ENCODE data around the gene ETFBKMT. TPM values are rescaled to one million over a fixed set of nuclear protein-coding genes. Genes with fewer than 3 reads are reported as not detected.

Gene ETFBKMT
- total RNA-seq, 1 donor from 2014 or later: 2.2 TPM

GRCh38 chr12:31662176-31662849 lies 2.8 kb downstream of the ETFBKMT start:
- no peaks in the 10 kb centered on the region for H3K4me1 Mint-ChIP-seq (ENCODE audit: low read depth, unreplicated experiment)

GRCh38 chr12:31663576-31663975 lies 4.1 kb downstream of the ETFBKMT start:
- DNase-seq (ENCODE audit: low read depth): no peak
- Mint-ChIP-seq H3K27ac (ENCODE audit: unreplicated experiment) (no peak overlapping the region), H3K27me3 (ENCODE audit: low read depth, unreplicated experiment) (no peaks in the 10 kb centered on the region), H3K36me3 (ENCODE audit: low read depth, unreplicated experiment) (peaks cover 4% of the 10 kb centered on the region), H3K4me3 (ENCODE audit: unreplicated experiment) (no peak overlapping the region), H3K9me3 (ENCODE audit: unreplicated experiment) (peaks cover 3% of the 10 kb centered on the region), H3K4me1 (ENCODE audit: low read depth, unreplicated experiment) (peaks cover 6% of the 10 kb centered on the region)
- Histone ChIP-seq H3K79me2 (ENCODE audit: insufficient read depth, low read length) (no peaks in the 10 kb centered on the region), H3K27ac (ENCODE audit: low read depth, low read length) (no peak overlapping the region), H3K9me3 (ENCODE audit: insufficient read depth, low read depth, low read length) (peaks cover under 1% of the 10 kb centered on the region), H3K36me3 (ENCODE audit: insufficient read depth, low read length) (no peaks in the 10 kb centered on the region), H3K4me1 (ENCODE audit: insufficient read depth, low read length) (peaks cover 2% of the 10 kb centered on the region), H4K20me1 (ENCODE audit: insufficient read depth, low read length) (no peaks in the 10 kb centered on the region), H2AFZ (ENCODE audit: low read depth, low read length) (no peak overlapping the region), H3K4me3 (ENCODE audit: insufficient read depth, low read depth, low read length) (no peak overlapping the region), H3K9ac (ENCODE audit: low read length) (no peak overlapping the region), H3K4me2 (ENCODE audit: low read length) (no peak overlapping the region), H3K27me3 (ENCODE audit: insufficient read depth, low read length) (no peaks in the 10 kb centered on the region)
- no peak for FAIRE-seq
- TF ChIP-seq EZH2 (IDR thresholded peaks at IDR 0.05; ENCODE audit: insufficient read depth, low read length): no peak
- TF ChIP-seq CTCF (IDR thresholded peaks at IDR 0.05; ENCODE audit: insufficient read depth, low read depth, low read length): no peak

More at GRCh38 chr12:31662176-31662849, 2.8 kb downstream of the ETFBKMT start:
- FAIRE-seq (no peak), DNase-seq (ENCODE audit: low read depth) (no peak)
- H3K4me1 ChIP-seq (ENCODE audit: insufficient read depth, low read length): peaks cover 4% of the 10 kb centered on the region
- no peaks in the 10 kb centered on the region for H3K9me3 ChIP-seq (ENCODE audit: insufficient read depth, low read depth, low read length)
- Mint-ChIP-seq H3K36me3 (ENCODE audit: low read depth, unreplicated experiment) (peaks cover 4% of the 10 kb centered on the region), H3K27ac (ENCODE audit: unreplicated experiment) (no peak overlapping the region), H3K27me3 (ENCODE audit: low read depth, unreplicated experiment) (no peaks in the 10 kb centered on the region), H3K9me3 (ENCODE audit: unreplicated experiment) (no peaks in the 10 kb centered on the region), H3K4me3 (ENCODE audit: unreplicated experiment) (no peak overlapping the region)
- TF ChIP-seq EZH2 (IDR thresholded peaks at IDR 0.05; ENCODE audit: insufficient read depth, low read length): no peak
- no peak for TF ChIP-seq CTCF (IDR thresholded peaks at IDR 0.05; ENCODE audit: insufficient read depth, low read depth, low read length)
- H2AFZ ChIP-seq (ENCODE audit: low read depth, low read length): no peak overlapping the region
- H3K36me3 ChIP-seq (ENCODE audit: insufficient read depth, low read length): no peaks in the 10 kb centered on the region
- no peaks in the 10 kb centered on the region for H3K79me2 ChIP-seq (ENCODE audit: insufficient read depth, low read length)
- no peak overlapping the region for H3K27ac ChIP-seq (ENCODE audit: low read depth, low read length)
- H4K20me1 ChIP-seq (ENCODE audit: insufficient read depth, low read length): no peaks in the 10 kb centered on the region
- H3K9ac ChIP-seq (ENCODE audit: low read length): no peak overlapping the region
- H3K27me3 ChIP-seq (ENCODE audit: insufficient read depth, low read length): no peaks in the 10 kb centered on the region
- H3K4me3 ChIP-seq (ENCODE audit: insufficient read depth, low read depth, low read length): no peak overlapping the region
- H3K4me2 ChIP-seq (ENCODE audit: low read length): no peak overlapping the region

- H3K4me3 Mint-ChIP-seq (ENCODE audit: unreplicated experiment): no peak overlapping the region
These were observed 4.5 kb downstream of the ETFBKMT start for GRCh38 chr12:31664038-31664437.

More at GRCh38 chr12:31664038-31664437, 4.5 kb downstream of the ETFBKMT start:
- Histone ChIP-seq H3K79me2 (ENCODE audit: insufficient read depth, low read length) (no peaks in the 10 kb centered on the region), H2AFZ (ENCODE audit: low read depth, low read length) (no peak overlapping the region), H4K20me1 (ENCODE audit: insufficient read depth, low read length) (no peaks in the 10 kb centered on the region), H3K4me1 (ENCODE audit: insufficient read depth, low read length) (no peaks in the 10 kb centered on the region), H3K27me3 (ENCODE audit: insufficient read depth, low read length) (no peaks in the 10 kb centered on the region), H3K4me3 (ENCODE audit: insufficient read depth, low read depth, low read length) (no peak overlapping the region), H3K9ac (ENCODE audit: low read length) (no peak overlapping the region), H3K27ac (ENCODE audit: low read depth, low read length) (no peak overlapping the region), H3K4me2 (ENCODE audit: low read length) (no peak overlapping the region), H3K36me3 (ENCODE audit: insufficient read depth, low read length) (no peaks in the 10 kb centered on the region), H3K9me3 (ENCODE audit: insufficient read depth, low read depth, low read length) (peaks cover 5% of the 10 kb centered on the region)
- DNase-seq (ENCODE audit: low read depth) (no peak), FAIRE-seq (no peak)
- H3K4me1 Mint-ChIP-seq (ENCODE audit: low read depth, unreplicated experiment): peaks cover 6% of the 10 kb centered on the region
- H3K36me3 Mint-ChIP-seq (ENCODE audit: low read depth, unreplicated experiment): peaks cover 4% of the 10 kb centered on the region
- H3K9me3 Mint-ChIP-seq (ENCODE audit: unreplicated experiment): peaks cover 7% of the 10 kb centered on the region
- TF ChIP-seq CTCF (IDR thresholded peaks at IDR 0.05; ENCODE audit: insufficient read depth, low read depth, low read length) (no peak), EZH2 (IDR thresholded peaks at IDR 0.05; ENCODE audit: insufficient read depth, low read length) (no peak)
- H3K27me3 Mint-ChIP-seq (ENCODE audit: low read depth, unreplicated experiment): no peaks in the 10 kb centered on the region
- H3K27ac Mint-ChIP-seq (ENCODE audit: unreplicated experiment): no peak overlapping the region

Data from astrocyte (in vitro differentiated cells and primary cell).